Measurements from ENCODE around the gene ANKRD27. TPM values are rescaled to one million over a fixed set of nuclear protein-coding genes. Genes with fewer than 3 reads are reported as not detected.

Gene ANKRD27
- total RNA-seq, 2 experiments from 2014 or later = 16.5 to 17.6 TPM

GRCh38 chr19:32637480-32637879, 37.5 kb downstream of the ANKRD27 start:
- no peaks in the 10 kb centered on the region for H3K27me3 ChIP-seq (ENCODE audit: control insufficient read depth in 1 of 2, insufficient read depth in 2 of 2, low read length in 2 of 2)
- Mint-ChIP-seq H3K4me3 (no peak overlapping the region), H3K36me3 (ENCODE audit: low read depth) (peaks cover 74% of the 10 kb centered on the region), H3K4me1 (ENCODE audit: low read depth) (peaks cover 7% of the 10 kb centered on the region), H3K27me3 (no peaks in the 10 kb centered on the region), H3K27ac (no peak overlapping the region), H3K9me3 (no peaks in the 10 kb centered on the region)
- peaks cover 59% of the 10 kb centered on the region for H3K36me3 ChIP-seq (ENCODE audit: insufficient read depth, low read length)
- TF ChIP-seq, protein P1, sequence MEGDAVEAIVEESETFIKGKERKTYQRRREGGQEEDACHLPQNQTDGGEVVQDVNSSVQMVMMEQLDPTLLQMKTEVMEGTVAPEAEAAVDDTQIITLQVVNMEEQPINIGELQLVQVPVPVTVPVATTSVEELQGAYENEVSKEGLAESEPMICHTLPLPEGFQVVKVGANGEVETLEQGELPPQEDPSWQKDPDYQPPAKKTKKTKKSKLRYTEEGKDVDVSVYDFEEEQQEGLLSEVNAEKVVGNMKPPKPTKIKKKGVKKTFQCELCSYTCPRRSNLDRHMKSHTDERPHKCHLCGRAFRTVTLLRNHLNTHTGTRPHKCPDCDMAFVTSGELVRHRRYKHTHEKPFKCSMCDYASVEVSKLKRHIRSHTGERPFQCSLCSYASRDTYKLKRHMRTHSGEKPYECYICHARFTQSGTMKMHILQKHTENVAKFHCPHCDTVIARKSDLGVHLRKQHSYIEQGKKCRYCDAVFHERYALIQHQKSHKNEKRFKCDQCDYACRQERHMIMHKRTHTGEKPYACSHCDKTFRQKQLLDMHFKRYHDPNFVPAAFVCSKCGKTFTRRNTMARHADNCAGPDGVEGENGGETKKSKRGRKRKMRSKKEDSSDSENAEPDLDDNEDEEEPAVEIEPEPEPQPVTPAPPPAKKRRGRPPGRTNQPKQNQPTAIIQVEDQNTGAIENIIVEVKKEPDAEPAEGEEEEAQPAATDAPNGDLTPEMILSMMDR (IDR thresholded peaks at IDR 0.05) = no peak
- POLR2A ChIA-PET = no interaction called here
- intact Hi-C loops (cut with DNase I, micrococcal nuclease) = no loop called here
- CTCF ChIA-PET = no interaction called here
- ATAC-seq (ENCODE audit: poor library complexity) (no peak), DNase-seq (no peak)
- H3K9me3 ChIP-seq (ENCODE audit: control insufficient read depth in 1 of 2, insufficient read depth in 1 of 2, low read length in 2 of 2) = no peaks in the 10 kb centered on the region
- peaks cover 8% of the 10 kb centered on the region for H3K4me1 ChIP-seq (ENCODE audit: insufficient read depth, low read length)
- no peak overlapping the region for H3K27ac ChIP-seq (ENCODE audit: low read depth in 1 of 2, low read length in 2 of 2)
- no peak overlapping the region for H3K4me3 ChIP-seq (ENCODE audit: low read length)

- no peak overlapping the region for H3K27ac Mint-ChIP-seq
- no peak overlapping the region for H3K27ac ChIP-seq (ENCODE audit: low read depth in 1 of 2, low read length in 2 of 2)
- intact Hi-C loops (cut with DNase I, micrococcal nuclease) = no loop called here
These were observed 43.6 kb downstream of the ANKRD27 start for GRCh38 chr19:32631381-32631780.

DNA sequence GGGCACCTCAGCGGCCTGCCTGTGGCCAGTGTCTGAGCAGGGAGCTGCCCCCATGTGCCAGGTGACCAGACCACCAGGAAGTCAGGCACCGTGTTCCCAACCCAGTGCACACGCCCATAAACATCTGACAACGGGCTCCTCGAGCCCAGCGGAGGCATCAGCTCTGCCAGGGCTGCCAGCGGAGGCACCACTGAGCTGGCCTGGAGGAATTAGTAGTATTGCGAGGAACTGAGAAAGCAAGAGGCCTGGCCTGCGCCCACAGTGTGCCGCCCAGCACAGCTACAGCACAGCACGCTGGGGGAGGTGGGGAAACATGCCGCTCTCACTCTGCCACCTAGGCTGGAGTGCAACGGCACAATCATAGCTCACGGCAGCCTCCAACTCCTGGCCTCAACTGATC, 44.6 kb downstream of the ANKRD27 start:
- ATAC-seq (ENCODE audit: poor library complexity) (no peak), DNase-seq (no peak)
- H3K4me3 ChIP-seq (ENCODE audit: low read length) = no peak overlapping the region
- peaks cover 65% of the 10 kb centered on the region for H3K36me3 Mint-ChIP-seq (ENCODE audit: low read depth)
- H3K27me3 Mint-ChIP-seq = no peaks in the 10 kb centered on the region
- peaks cover 50% of the 10 kb centered on the region for H3K36me3 ChIP-seq (ENCODE audit: insufficient read depth, low read length)
- TF ChIP-seq, protein P1 (IDR thresholded peaks at IDR 0.05) = no peak
- no peak overlapping the region for H3K27ac ChIP-seq (ENCODE audit: low read depth in 1 of 2, low read length in 2 of 2)
- intact Hi-C loops (cut with DNase I, micrococcal nuclease) = no loop called here
- H3K4me1 Mint-ChIP-seq (ENCODE audit: low read depth) = no peaks in the 10 kb centered on the region
- H3K27ac Mint-ChIP-seq = no peak overlapping the region
- no peak overlapping the region for H3K4me3 Mint-ChIP-seq
- no peaks in the 10 kb centered on the region for H3K9me3 Mint-ChIP-seq
- H3K27me3 ChIP-seq (ENCODE audit: control insufficient read depth in 1 of 2, insufficient read depth in 2 of 2, low read length in 2 of 2) = no peaks in the 10 kb centered on the region
- no peaks in the 10 kb centered on the region for H3K9me3 ChIP-seq (ENCODE audit: control insufficient read depth in 1 of 2, insufficient read depth in 1 of 2, low read length in 2 of 2)
- POLR2A ChIA-PET = no interaction called here
- CTCF ChIA-PET = no interaction called here
- H3K4me1 ChIP-seq (ENCODE audit: insufficient read depth, low read length) = no peaks in the 10 kb centered on the region

More at GRCh38 chr19:32631381-32631780, 43.6 kb downstream of the ANKRD27 start:
- CTCF ChIA-PET = no interaction called here
- Mint-ChIP-seq H3K4me3 (no peak overlapping the region), H3K27me3 (no peaks in the 10 kb centered on the region), H3K9me3 (no peaks in the 10 kb centered on the region), H3K36me3 (ENCODE audit: low read depth) (peaks cover 66% of the 10 kb centered on the region), H3K4me1 (ENCODE audit: low read depth) (no peaks in the 10 kb centered on the region)
- DNase-seq (no peak), ATAC-seq (ENCODE audit: poor library complexity) (no peak)
- no peaks in the 10 kb centered on the region for H3K9me3 ChIP-seq (ENCODE audit: control insufficient read depth in 1 of 2, insufficient read depth in 1 of 2, low read length in 2 of 2)
- no peak overlapping the region for H3K4me3 ChIP-seq (ENCODE audit: low read length)
- TF ChIP-seq, protein P1 (IDR thresholded peaks at IDR 0.05) = no peak
- H3K4me1 ChIP-seq (ENCODE audit: insufficient read depth, low read length) = no peaks in the 10 kb centered on the region
- peaks cover 52% of the 10 kb centered on the region for H3K36me3 ChIP-seq (ENCODE audit: insufficient read depth, low read length)
- POLR2A ChIA-PET = no interaction called here
- H3K27me3 ChIP-seq (ENCODE audit: control insufficient read depth in 1 of 2, insufficient read depth in 2 of 2, low read length in 2 of 2) = no peaks in the 10 kb centered on the region

All from CD4-positive, alpha-beta T cell (primary cell).